ENCODE data around the gene BCAP29.
"Not testable (repeated sequence)": the region's sequence is repeated elsewhere in the genome, so short reads cannot be mapped to it uniquely, and the experiment has no call there.

The BCAP29 gene, protein sequence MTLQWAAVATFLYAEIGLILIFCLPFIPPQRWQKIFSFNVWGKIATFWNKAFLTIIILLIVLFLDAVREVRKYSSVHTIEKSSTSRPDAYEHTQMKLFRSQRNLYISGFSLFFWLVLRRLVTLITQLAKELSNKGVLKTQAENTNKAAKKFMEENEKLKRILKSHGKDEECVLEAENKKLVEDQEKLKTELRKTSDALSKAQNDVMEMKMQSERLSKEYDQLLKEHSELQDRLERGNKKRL

DNA sequence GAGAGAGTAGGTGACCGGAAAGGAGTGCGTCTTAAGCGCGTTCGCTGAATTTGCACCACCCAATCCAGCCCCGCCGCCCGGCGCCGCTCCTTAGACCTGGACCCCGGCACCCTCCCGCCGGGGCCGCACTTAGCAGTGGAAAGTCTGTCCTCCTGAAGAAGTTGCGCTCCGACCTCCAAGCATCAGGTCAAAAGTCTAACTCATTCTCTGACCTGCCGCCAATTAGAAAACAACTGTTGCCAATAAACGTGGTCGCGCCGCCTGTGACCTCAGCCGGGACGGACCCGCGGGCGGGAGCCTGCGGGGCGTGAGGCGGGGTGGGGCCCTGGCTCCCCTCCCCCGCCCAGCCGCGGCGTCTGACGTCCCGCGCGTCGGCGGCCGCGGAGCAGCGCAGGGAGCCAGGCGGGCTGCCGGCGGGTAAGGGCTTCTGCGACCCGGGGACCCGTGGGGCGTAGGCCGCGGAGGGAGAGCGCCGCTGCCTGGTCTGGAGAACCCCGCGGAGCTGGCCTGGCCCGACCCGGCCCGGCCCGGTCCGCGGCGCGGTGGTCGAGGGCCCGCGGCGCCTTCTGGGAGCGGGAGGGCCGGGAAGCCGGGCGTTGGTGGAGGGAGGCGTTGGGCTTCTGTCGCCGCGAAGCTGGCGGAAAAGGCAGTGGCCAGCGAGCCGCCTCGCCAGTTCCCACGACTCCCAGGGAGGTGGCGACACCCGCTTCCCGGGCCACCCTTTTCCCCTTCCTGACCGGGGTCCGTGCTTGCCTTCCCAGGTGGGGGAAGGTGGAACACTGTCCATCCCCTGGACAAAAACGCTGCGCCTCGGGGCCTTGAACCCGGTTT, at the start of gene BCAP29:
Gene BCAP29 (plus strand): TSS at position 362 of the 831 bp plus-strand sequence. CDS start 527 bp downstream, outside the sequence.
- DNase-seq (ENCODE audit: low spot score) (peak; percentile 64), FAIRE-seq (no peak)

DNA sequence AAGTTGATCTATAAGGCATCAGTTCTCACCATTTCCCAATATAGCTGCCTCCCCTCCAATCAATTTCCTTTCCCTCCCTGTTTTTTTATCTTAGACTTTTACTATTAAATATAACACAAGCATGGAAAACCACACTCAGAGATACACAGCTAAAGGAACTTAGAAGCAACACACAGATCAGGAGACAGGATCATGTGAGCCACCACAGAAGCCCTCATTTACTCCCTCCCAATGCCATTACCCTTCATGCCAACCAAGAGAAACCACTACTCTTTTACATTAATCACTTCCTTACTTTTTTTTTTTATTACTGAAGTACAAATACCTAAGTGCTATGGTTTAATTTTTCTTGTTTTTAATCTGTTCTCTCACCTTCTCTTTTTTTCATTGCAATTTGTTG, 49.3 kb upstream of the BCAP29 start:
- DNase-seq (ENCODE audit: low spot score) (no peak), FAIRE-seq (no peak)

DNA sequence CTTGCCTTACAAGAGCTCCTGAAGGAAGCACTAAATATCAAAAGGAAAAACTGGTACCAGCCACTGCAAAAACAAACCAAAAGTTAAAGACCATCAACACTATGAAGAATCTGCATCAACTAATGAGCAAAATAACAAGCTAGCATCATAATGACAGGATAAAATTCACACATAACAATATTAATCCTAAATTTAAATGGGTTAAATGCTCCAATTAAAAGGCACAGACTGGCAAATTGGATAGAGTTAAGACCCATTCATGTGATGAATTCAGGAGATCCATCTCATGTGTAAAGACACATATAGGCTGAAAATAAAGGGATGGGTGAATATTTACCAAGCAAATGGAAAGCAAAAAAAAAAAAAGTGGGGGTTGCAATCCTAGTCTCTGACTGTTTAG, 45.9 kb upstream of the BCAP29 start:
- FAIRE-seq (no peak), DNase-seq (ENCODE audit: low spot score) (no peak)

- not testable (repeated sequence) for FAIRE-seq; DNase-seq (ENCODE audit: low spot score)
Observed at GRCh38 chr7:107537228-107537627, 42.8 kb upstream of the BCAP29 start.

- no peak for DNase-seq (ENCODE audit: low spot score)
- no peak for FAIRE-seq
Observed at GRCh38 chr7:107538001-107538400, 42.0 kb upstream of the BCAP29 start.

GRCh38 chr7:107543338-107543993, 36.6 kb upstream of the BCAP29 start:
- DNase-seq (ENCODE audit: low spot score) (no peak), FAIRE-seq (no peak)

DNA sequence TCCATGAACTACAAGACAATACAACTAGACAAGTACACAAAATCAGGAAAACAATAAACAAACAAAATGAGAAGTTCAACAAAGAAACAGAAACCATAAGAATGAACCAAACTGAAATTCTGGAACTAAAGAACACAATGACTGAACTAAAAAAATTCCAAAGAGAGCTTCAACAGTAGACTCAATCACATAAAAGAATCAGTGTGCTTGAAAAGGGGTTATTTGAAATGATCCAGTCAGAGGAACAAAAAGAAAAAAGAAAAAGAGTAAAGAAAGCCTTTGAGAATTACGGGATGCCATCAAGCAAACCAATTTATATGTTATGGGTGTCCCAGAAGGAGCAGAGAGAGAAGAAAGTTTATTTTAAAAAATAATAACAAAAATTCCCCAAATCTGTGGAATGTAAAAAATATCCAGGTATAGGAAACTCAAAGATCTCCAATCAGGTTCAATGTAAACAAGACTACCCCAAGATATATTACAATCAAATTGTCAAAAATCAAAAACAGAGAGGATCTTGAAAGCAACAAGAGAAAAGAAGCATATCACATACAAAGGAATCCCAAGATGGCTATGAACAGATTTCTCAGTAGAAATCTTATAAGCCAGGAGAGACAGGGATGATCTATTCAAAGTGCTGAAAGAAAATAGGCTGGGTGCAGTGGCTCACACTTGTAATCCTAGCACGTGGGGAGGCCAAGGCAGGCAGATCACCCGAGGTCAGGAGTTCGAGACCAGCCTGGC, 35.0 kb upstream of the BCAP29 start:
- FAIRE-seq (no peak), DNase-seq (ENCODE audit: low spot score) (no peak)

DNA sequence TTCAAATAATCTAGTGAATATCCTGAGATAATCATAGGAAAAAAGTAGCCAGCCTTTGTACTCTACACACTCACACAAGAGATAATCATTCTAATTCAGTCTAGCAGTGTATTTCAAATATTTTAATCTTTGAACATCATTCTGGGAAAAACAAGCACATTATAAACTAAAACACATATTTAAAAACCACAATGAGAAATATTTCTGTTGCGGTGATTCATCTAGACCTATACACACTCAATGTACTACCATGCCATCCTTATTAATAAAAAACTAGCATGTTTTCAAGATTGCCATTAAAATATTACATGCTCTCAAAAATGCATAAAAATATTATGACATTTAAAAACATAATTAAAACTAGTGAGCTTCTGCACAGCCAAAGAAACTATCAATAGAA, 28.1 kb upstream of the BCAP29 start:
- FAIRE-seq: no peak
- no peak for DNase-seq (ENCODE audit: low spot score)

- no peak for DNase-seq (ENCODE audit: low spot score)
- no peak for FAIRE-seq
Observed at GRCh38 chr7:107555893-107556292, 24.2 kb upstream of the BCAP29 start.

DNA sequence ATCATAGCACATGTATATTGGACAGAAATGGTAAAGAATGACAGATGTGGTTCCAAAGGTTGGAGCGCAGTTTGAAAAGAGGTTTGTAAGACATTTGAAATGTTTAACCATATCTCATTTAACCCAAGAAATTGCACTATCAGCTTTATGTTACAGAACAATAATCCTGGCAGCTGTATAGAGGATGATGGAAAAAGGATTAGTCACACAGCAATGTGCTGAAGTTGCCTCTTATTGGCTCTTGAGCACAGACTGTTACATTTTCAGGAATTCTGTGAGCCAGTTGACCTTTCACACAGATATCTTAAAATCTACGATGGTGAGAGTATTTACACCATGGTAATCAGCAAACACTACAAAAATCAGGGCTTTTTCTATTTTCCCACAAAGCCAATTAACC, 20.2 kb upstream of the BCAP29 start:
- FAIRE-seq (peak; percentile 87), DNase-seq (ENCODE audit: low spot score) (peak; percentile 64)

DNA sequence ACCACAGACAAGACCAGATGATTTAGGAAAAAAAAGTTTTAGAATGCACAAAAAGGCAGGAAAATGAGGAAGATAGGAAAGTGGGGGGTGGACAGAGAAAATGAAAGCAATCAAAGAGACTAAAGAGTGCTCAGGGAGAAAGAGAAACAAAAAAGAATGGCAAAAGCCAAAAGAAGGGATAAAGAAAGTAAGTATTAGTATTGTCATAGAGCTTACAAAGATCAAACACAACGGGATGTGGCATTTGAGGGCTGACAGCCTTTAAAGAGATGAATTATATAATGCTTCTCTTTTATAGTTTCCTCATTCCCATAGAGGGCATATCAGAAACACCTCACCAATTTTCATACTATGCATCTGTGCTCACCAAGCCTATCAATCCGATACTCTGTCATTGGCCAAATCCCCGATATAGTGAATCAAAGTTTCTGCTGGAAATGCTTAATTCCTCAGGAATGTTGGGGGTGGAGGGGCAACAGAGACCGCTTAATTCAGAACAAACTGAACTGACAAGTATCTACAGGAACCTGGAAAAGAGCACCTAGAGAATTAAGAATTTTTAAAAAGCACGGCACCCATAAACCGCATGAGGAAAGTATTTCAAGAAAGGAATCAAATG, 19.0 kb upstream of the BCAP29 start:
- DNase-seq (ENCODE audit: low spot score) (no peak), FAIRE-seq (no peak)

- no peak for FAIRE-seq
- no peak for DNase-seq (ENCODE audit: low spot score)
Observed at GRCh38 chr7:107563081-107563774, 16.8 kb upstream of the BCAP29 start.

DNA sequence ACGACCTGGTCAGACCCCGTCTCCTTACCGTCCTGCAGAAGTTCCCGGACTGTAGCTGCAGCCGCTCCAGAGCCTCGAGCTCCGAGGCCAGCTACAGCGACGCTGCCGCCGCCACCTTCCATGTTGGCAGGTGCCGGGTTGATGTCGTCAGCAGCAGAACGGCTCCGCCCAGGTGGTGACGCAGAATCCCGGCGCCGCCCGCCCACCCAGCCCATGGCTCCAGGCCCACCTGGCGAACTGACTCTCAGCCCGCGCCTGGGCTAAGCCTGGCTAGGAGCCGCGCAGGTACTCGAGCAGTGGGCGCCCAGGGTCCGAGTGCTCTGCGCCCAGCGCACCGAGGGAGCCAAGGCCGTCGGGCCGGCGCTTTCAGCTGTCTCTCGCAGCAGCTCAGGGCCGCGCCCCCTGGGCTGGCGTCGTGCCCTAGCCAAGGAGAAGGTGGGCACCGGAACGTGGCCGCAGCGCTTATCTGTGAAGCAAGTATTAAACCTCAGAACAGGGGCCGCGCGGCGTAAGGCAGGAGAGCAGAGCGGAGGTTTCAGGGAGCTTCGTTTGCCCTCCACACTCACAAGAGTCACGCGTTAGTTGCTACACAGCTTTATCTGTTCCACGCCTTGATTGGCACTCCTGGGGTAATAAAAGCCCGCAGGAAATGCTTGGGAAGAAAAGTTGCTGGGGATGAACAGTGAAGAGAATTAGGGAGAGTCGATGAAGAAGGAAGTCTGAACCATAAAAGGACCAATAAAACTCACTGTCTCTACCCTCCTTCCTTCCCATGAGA, 16.1 kb upstream of the BCAP29 start, which contains the start of the genes COG5 and DUS4L:
Gene COG5 (minus strand): TSS at position 146 of the 778 bp plus-strand sequence. CDS start 24 bp downstream, at position 122.
Gene DUS4L (plus strand): TSS at position 197 of the 778 bp plus-strand sequence. CDS start 3,100 bp downstream, outside the sequence.
- peak; percentile 63 for DNase-seq (ENCODE audit: low spot score)
- no peak for FAIRE-seq

GRCh38 chr7:107564553-107565298, 15.3 kb upstream of the BCAP29 start:
- DNase-seq (ENCODE audit: low spot score) (peak; percentile 87), FAIRE-seq (peak; percentile 95)

- FAIRE-seq: no peak
- no peak for DNase-seq (ENCODE audit: low spot score)
Observed at GRCh38 chr7:107570298-107570697, 9.7 kb upstream of the BCAP29 start.

DNA sequence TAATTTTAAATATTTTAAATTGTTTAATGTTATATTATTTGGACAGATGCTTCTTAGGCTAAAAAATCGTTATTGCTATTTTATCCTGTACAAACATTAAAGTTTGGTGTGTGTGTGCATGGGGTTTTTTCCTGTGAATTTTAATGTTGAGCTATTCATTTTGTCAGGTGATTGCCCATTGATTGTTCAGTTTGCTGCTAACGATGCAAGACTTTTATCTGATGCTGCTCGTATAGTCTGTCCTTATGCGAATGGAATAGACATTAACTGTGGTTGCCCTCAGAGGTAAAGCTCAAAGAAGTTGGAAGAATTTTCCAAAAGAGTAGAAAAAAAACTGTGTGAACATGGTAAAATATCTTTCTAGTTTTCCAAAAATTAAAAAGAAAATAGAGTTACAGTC, 6.5 kb upstream of the BCAP29 start:
- no peak for FAIRE-seq
- DNase-seq (ENCODE audit: low spot score): no peak

DNA sequence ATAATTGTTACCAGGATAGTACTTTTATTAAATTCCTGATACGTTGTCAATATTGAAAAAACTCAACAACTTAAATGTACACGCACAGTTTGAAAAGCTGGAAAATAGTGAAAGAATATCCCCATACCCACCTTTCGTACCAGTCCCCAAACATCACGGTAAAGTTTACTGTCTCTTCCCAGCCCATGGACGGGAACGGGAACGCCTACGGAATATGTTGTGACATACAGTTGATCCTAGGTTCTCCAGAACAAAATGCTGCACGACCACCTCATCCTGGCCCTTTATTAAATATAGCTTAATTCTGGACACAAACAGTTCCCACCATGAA, 527 bp upstream of the BCAP29 start:
- FAIRE-seq: no peak
- DNase-seq (ENCODE audit: low spot score): peak; percentile 14

- peak; percentile 55 for FAIRE-seq
- DNase-seq (ENCODE audit: low spot score): no peak
Observed at GRCh38 chr7:107580716-107581383, 804 bp downstream of the BCAP29 start.

All from RCC 7860 (cell line).